Dermis microvascular lymphatic vessel endothelial cell (primary cell): ENCODE results near the gene IFRD2. TPM values are rescaled to one million over a fixed set of nuclear protein-coding genes. Genes with fewer than 3 reads are reported as not detected.
A peak's percentile ranks its signal among the peaks of the same experiment; 100 is the strongest.
"Not testable (repeated sequence)": the region's sequence is repeated elsewhere in the genome, so short reads cannot be mapped to it uniquely, and the experiment has no call there.

Experiments used
- DNase-seq, 2 donors: peaks; one replicate each; pipeline versions ENCODE4 v3.0.0 to v3.0.0-alpha.2; 2010; ENCODE audit warnings: low read depth in 2 of 2
- total RNA-seq: library from RNA; depleted of rRNA; stranded (reverse); fragments of >200 nt; gene quantifications from 2 replicates; pipeline ENCODE4 v1.2.1, GENCODE V29; 2014

IFRD2 gene
- total RNA-seq, 1 donor from 2014 or later, result 117 TPM

GRCh38 chr3:50268276-50268675 lies 24.0 kb downstream of the IFRD2 start:
- no peak for DNase-seq

DNA sequence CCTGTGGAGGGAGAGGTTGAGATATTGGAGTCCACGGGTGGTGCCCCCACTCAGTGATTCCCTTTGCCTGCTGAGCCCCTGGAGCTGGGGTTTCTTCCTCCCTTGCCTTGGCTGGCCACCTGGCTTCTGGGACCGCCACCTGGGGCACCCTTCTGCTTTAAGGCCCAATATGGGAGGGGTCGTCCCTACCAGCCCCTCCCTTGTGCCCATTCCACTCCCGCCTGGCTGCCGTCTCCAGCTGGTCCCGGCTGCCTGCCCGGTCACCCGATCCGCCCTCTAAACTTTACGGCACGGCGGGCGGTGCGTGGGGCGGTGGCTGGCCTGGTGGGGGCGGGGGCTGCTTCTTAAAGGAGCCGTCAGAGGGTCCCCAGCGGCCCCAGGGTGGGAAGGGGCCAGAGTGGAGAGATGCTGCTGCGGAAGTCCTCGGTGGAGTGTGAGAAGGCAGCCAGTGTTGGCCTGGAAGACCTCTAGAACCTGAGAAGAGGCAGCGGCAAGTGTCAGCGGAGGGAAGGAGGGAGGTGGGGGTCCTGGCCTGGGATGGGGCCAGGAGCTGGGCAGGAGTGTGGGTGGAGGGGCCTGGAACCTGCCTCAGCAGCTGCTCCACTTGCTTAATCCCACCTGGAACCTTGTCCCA lies 24.8 kb downstream of the IFRD2 start:
- DNase-seq, result no peak

- no peak for DNase-seq
Observed at GRCh38 chr3:50266836-50267235, 25.4 kb downstream of the IFRD2 start.

GRCh38 chr3:50266017-50266416 lies 26.2 kb downstream of the IFRD2 start:
- DNase-seq, result no peak

DNA sequence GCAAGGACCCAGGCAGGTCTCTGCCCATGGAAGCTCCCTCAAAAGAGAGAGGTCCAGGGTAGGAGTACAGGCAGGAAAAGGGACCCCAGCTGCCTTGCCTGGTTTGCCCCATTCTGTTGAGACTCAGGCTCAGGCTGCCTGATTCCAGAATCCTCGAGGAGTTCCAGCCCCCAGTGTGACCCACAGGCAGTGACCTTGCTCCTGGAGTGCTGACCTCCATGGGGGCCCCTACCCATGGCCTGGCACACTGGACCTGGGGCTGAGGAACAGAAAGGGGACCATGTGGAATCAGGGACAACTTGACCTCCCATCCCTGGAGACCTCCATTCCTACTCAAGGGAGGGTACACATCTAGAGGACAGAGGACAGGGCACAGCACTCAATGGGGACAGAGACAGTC lies 26.7 kb downstream of the IFRD2 start:
- DNase-seq, result no peak

GRCh38 chr3:50264964-50265485 lies 27.2 kb downstream of the IFRD2 start:
- no peak for DNase-seq

GRCh38 chr3:50264383-50264963 lies 27.8 kb downstream of the IFRD2 start:
- DNase-seq, result no peak

GRCh38 chr3:50263478-50264382 lies 28.5 kb downstream of the IFRD2 start:
- no peak for DNase-seq

- DNase-seq, result no peak
Observed at GRCh38 chr3:50262778-50263177, 29.5 kb downstream of the IFRD2 start.

DNA sequence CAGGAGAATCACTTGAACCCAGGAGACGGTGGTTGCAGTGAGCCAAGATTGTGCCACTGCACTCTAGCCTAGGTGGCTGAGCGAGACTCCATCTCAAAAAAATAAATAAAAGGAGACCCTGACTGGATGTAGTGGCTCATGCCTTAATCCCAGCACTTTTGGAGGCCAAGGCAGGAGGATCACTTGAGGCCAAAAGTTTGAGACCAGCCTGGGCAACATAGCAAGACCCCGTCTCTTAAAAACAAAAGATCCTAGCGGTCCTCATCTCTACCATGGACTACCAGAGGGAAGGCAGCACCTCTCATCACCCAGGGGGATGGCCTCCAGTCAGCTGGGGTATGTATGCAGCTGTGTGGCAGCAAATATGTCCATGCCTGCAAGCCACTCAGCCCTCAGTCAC lies 30.0 kb downstream of the IFRD2 start:
- DNase-seq, result not testable (repeated sequence)

DNA sequence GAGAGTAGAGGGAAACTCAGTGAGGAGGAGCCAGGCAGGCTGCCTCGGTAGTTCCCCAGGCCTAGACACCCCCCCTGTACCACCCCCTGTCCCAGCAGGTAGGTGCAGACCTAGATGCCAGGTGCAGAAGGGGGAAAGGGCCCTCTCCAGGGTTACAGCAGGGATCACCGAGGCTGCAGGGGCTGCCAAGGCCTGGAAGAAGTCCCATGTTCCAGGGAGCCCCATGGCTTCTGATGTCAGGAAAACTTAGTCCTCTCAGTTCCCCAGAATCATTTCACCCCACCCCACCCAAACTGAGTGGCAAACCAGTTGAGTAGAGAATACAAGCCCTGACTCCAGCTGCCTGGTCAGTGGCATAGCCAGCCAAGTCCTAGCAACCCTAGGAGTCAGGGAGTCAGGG lies 30.7 kb downstream of the IFRD2 start:
- no peak for DNase-seq

DNA sequence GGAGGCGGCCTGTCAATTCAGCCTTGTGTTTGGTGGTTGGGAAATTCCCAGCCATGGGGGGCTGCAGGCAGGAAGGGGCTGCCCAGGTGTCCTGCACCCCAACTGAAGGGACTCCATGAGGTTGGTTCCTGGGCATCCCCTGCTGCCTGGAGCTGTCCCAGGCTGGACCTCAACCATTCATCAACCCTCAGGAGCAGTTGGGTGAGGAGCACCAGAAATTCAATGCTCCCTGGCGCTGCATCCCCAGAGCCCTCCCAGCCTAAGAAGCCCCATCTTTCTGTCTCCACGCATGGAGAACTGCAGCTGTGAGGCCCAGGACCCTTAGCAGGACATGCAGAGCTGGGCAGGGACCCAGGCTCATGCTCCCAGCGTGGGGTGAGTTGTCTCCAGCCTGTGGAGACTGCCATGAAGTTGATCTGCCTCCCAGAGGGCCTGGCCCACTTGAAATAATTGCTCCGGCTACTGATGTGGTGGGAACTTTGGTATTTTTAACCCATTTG lies 31.2 kb downstream of the IFRD2 start:
- no peak for DNase-seq

DNA sequence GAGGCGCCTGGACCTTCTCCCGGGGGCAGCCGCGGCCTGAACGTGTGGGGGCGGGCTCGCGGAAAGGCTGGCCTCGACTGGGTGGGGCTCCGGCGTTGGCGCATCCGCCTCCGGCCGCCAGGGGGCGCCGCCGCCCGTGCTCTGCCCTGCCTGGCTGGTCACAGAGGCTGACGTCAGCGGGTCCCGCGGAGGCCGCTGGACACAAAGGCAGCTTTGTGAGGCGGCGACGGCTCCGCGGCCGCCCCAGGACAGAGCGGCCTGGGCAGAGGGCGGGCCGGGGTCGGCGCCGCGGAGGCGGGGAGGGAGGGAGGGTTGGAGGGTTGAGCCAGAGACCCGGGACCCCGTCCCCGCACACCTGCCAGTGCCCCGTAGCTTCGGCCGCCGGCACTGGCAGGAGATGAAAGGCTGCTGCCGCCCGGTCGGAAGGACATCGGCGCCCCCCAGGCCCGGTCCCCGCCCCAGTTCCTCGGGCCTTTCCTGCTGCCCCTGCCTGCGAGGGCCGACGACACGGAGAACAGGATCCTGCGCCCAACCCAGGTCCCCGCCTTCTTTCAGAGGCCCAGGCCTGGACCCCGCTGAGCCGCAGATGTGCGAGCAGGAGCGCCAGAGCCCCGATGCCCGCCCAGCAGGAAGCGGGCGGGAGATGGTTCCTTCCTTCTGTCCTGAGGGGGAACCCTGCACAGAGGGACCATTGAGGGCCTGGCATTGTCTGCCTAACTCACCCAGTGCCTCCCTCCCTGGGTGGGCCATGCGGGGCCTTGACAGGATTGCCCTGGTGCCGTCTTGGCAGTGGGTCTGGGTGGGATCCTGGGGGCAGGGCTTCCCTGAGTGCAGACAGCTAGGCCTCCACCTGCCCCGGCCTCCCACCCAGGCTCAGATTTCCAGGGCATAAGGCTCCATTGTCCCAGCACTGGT lies 31.9 kb downstream of the IFRD2 start:
- DNase-seq, result peak; percentile 83 to 92

DNA sequence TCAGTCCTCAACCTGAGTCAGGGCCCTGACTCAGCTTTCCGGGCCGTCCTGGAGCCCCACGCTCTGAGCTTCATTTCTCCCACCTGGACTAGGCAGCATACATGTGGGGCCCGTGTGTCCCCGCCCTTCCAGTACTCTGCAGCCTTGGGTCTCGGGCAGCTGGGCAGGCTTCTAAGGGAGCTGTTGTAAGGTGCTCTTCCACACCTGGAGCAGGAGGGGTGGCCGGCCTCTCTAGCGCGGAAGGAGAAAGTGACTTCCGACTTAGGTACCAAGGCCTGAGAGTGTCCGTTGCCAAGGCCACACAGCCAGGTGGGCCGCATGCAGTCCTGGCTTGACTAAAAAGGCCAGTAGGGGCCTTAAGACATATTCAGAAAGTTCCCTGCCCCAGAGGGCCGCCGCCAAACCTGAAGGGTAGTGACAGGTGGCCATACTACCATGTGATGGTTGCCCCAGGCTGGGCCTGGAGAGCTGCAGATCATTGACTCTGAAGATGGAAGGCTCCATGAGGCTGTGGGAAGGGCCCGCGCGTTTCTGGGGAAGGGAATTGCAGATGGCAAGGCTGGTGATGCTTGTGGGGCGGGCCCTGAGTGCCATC lies 32.7 kb downstream of the IFRD2 start:
- no peak for DNase-seq

- no peak for DNase-seq
Observed at GRCh38 chr3:50258979-50259378, 33.2 kb downstream of the IFRD2 start.

GRCh38 chr3:50258029-50258680 lies 34.1 kb downstream of the IFRD2 start:
- no peak for DNase-seq

DNA sequence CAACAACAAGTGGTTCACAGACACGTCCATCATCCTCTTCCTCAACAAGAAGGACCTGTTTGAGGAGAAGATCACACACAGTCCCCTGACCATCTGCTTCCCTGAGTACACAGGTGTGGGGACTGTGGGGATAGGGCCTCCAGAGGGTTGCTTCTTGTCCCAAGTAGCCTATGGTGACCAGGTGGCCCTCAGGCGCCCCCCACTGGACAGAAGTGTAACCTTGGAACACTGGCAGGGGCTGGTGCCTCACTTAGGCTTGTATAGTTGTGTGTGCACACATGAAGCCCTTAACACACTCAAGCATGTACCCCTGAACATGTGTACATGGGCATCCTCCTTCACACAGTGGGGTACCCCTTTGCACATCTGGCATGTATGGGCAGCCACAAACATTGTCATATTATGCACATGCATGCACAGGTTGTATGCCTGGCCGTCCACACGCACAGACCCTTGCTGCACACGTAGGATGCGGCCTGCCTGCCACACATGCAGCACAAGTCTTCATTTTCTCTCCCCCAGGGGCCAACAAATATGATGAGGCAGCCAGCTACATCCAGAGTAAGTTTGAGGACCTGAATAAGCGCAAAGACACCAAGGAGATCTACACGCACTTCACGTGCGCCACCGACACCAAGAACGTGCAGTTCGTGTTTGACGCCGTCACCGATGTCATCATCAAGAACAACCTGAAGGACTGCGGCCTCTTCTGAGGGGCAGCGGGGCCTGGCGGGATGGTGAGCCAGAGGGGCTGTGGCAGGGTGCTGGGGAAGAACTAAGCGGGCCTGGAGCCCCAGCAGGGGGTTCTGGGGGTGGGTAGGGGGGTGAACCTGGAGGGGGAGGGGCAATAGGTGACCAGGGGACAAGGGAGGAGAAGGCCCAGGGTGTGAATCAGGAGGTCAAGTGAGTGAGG lies 35.0 kb downstream of the IFRD2 start:
- DNase-seq, result peak in 1 of 2 donors; percentile 76

GRCh38 chr3:50255251-50255615 lies 37.0 kb downstream of the IFRD2 start:
- DNase-seq, result no peak

- DNase-seq, result peak; percentile 86 to 94
Observed at GRCh38 chr3:50254577-50255250, 37.5 kb downstream of the IFRD2 start.
